K562 (cell line): ENCODE results near the gene ECHDC1. TPM values are rescaled to one million over a fixed set of nuclear protein-coding genes. Genes with fewer than 3 reads are reported as not detected.

Experiments used
- CBFB ChIP-seq: sonication (generic); formaldehyde crosslinking; IDR thresholded peaks from 2 replicates; pipeline ENCODE4 v1.4.0; 2020; ENCODE audit warnings: mild to moderate bottlenecking, missing genetic modification reagents
- ERF ChIP-seq: fragments of 450-650 bp; formaldehyde crosslinking; IDR thresholded peaks from 2 replicates; pipeline ENCODE4 v1.4.0; 2020; ENCODE audit warnings: mild to moderate bottlenecking, mixed read lengths
- GATA2 ChIP-seq: sonication (generic); formaldehyde crosslinking; IDR thresholded peaks from 2 replicates; pipeline ENCODE4 v1.4.0; 2020; ENCODE audit warnings: mild to moderate bottlenecking, missing genetic modification reagents
- HDAC6 ChIP-seq: IDR thresholded peaks from 2 replicates; pipeline ENCODE4 v1.6.1; 2012; ENCODE audit warnings: low read depth, mild to moderate bottlenecking, control low read depth, inconsistent platforms, low read length, moderate library complexity
- KLF13 ChIP-seq: fragments of 450-650 bp; IDR thresholded peaks from 2 replicates; pipeline ENCODE4 v1.6.1; 2016; ENCODE audit warnings: missing genetic modification characterization, low read depth, mild to moderate bottlenecking, missing compliant biosample characterization, moderate library complexity, borderline replicate concordance
- MEIS2 ChIP-seq: fragments of 450-650 bp; IDR thresholded peaks from 2 replicates; pipeline ENCODE4 v1.6.1; 2014; ENCODE audit warnings: mild to moderate bottlenecking; ENCODE audit not compliant: partially characterized antibody
- MYBL2 ChIP-seq, 2 experiments: fragments of 450-650 bp in 1 of 2; sonication (generic) in 1 of 2; formaldehyde crosslinking in 1 of 2; IDR thresholded peaks; 2 replicates each; pipeline versions ENCODE4 v1.6.1 to v1.8.1; 2017 to 2022; ENCODE audit warnings: borderline replicate concordance in 1 of 2, inconsistent platforms in 1 of 2, low read depth in 1 of 2, mild to moderate bottlenecking in 1 of 2, missing genetic modification reagents in 1 of 2, moderate library complexity in 1 of 2
- NBN ChIP-seq: fragments of 450-650 bp; IDR thresholded peaks from 2 replicates; pipeline ENCODE4 v1.6.1; 2016; ENCODE audit warnings: low read depth, mild to moderate bottlenecking
- NEUROD1 ChIP-seq: fragments of 150-350 bp; IDR thresholded peaks from 2 replicates; pipeline ENCODE4 v1.6.1; 2014; ENCODE audit warnings: borderline replicate concordance, low read length, low read depth; ENCODE audit not compliant: partially characterized antibody
- PHF8 ChIP-seq: fragments of 200-600 bp; sonication (generic); IDR thresholded peaks from 2 replicates; pipeline ENCODE4 v1.6.1; 2012; ENCODE audit warnings: mixed run types, mild to moderate bottlenecking, inconsistent platforms, low read length, moderate library complexity, borderline replicate concordance
- PTBP1 ChIP-seq: fragments of 200-400 bp; formaldehyde crosslinking; IDR thresholded peaks from 2 replicates; pipeline ENCODE4 v1.6.1; 2017; ENCODE audit warnings: low read depth, low read length
- PTRF ChIP-seq: fragments of 450-650 bp; IDR thresholded peaks from 2 replicates; pipeline ENCODE4 v1.6.1; 2016; ENCODE audit warnings: mild to moderate bottlenecking, missing genetic modification characterization, missing compliant biosample characterization
- RBM17 ChIP-seq: fragments of 200-400 bp; formaldehyde crosslinking; IDR thresholded peaks from 2 replicates; pipeline ENCODE4 v1.6.1; 2017; ENCODE audit warnings: low read depth, mild to moderate bottlenecking, low read length, borderline replicate concordance
- SAFB2 ChIP-seq: fragments of 200-400 bp; formaldehyde crosslinking; IDR thresholded peaks from 2 replicates; pipeline ENCODE4 v1.6.1; 2018; ENCODE audit warnings: borderline replicate concordance, low read length, low read depth, moderate library complexity; ENCODE audit not compliant: severe bottlenecking
- SLC30A9 ChIP-seq: fragments of 250-450 bp; sonication (Bioruptor Pico); IDR thresholded peaks from 2 replicates; pipeline ENCODE4 v1.8.0; 2022; ENCODE audit warnings: mild to moderate bottlenecking, moderate library complexity
- SMC3 ChIP-seq: conservative IDR thresholded peaks from 2 replicates; pipeline ENCODE4 v1.6.1; 2011; ENCODE audit warnings: low read depth, low read length, improper control_type of control experiment; ENCODE audit not compliant: insufficient read depth
- TAF7 ChIP-seq: fragments of 450-650 bp; IDR thresholded peaks from 2 replicates; pipeline ENCODE4 v1.6.1; 2016; ENCODE audit warnings: missing genetic modification characterization, missing compliant biosample characterization
- ZFPM2 ChIP-seq: fragments of 250-450 bp; sonication (Bioruptor Pico); IDR thresholded peaks from 2 replicates; pipeline ENCODE4 v1.5.1; 2022; ENCODE audit warnings: mild to moderate bottlenecking
- ZKSCAN8 ChIP-seq: fragments of 200-800 bp; sonication (Bioruptor generic); IDR thresholded peaks from 2 replicates; pipeline ENCODE4 v1.6.1; 2016; ENCODE audit warnings: missing genetic modification characterization, missing compliant biosample characterization
- ZNF57 ChIP-seq: fragments of 450-650 bp; formaldehyde crosslinking; IDR thresholded peaks from 2 replicates; pipeline ENCODE4 v1.4.0; 2020; ENCODE audit warnings: mild to moderate bottlenecking, moderate library complexity
- ZNF707 ChIP-seq: fragments of 250-450 bp; sonication (Bioruptor Pico); conservative IDR thresholded peaks from 2 replicates; pipeline ENCODE4 v1.8.0; 2022; ENCODE audit warnings: inconsistent platforms, mild to moderate bottlenecking, moderate library complexity
- ZNF79 ChIP-seq: fragments of 250-450 bp; sonication (Bioruptor Pico); IDR thresholded peaks from 2 replicates; pipeline ENCODE4 v1.4.0; 2020; ENCODE audit warnings: low read depth, mild to moderate bottlenecking, moderate library complexity
- polyA plus RNA-seq, 8 experiments: library from polyadenylated mRNA; depleted of rRNA in 4 of 8; stranded (reverse) in 5 of 8; unstranded in 3 of 8; fragments of >200 nt; fragmentation: Nextera tagmentation in 2 of 8; fragmentation: Illumina TruSeq in 1 of 8; extraction: Ambion mirVana in 2 of 8; extraction: Trizol in 1 of 8; gene quantifications; 2 replicates each; pipeline versions ENCODE4 v1.2.1 to v1.2.3, GENCODE V29; 2011 to 2014; ENCODE audit warnings: inconsistent platforms in 1 of 8, missing spikeins in 1 of 8
- total RNA-seq, 7 experiments: library from RNA; depleted of rRNA in 6 of 7; stranded (reverse); fragments of >200 nt in 6 of 7; fragmentation: Illumina TruSeq in 2 of 7; extraction: Trizol in 2 of 7; gene quantifications; 2 replicates each; pipeline versions ENCODE4 v1.2.1 to v1.2.3, GENCODE V29; 2011 to 2021; ENCODE audit warnings: low replicate concordance in 1 of 7
- TF ChIP-seq, protein P1 (sequence below): fragments of 250-450 bp; sonication (Bioruptor Pico); IDR thresholded peaks from 2 replicates; pipeline ENCODE4 v1.5.0; 2020; ENCODE audit warnings: mild to moderate bottlenecking
- TF ChIP-seq, protein P2 (sequence below): fragments of 250-450 bp; sonication (Bioruptor Pico); IDR thresholded peaks from 2 replicates; pipeline ENCODE4 v1.4.0; 2020; ENCODE audit warnings: mild to moderate bottlenecking
- TF ChIP-seq, protein P3 (sequence below): IDR thresholded peaks from 3 replicates; pipeline ENCODE4 v1.6.1; 2011; ENCODE audit warnings: borderline replicate concordance, mild to moderate bottlenecking; ENCODE audit not compliant: insufficient read length, insufficient read depth

The ECHDC1 gene
- total and polyA plus RNA-seq, 9 of the 15 experiments (the other 6 are each of a cell fraction or from before 2014, with no cell fraction given), result 58.0 to 105 (median 78.6) TPM

DNA sequence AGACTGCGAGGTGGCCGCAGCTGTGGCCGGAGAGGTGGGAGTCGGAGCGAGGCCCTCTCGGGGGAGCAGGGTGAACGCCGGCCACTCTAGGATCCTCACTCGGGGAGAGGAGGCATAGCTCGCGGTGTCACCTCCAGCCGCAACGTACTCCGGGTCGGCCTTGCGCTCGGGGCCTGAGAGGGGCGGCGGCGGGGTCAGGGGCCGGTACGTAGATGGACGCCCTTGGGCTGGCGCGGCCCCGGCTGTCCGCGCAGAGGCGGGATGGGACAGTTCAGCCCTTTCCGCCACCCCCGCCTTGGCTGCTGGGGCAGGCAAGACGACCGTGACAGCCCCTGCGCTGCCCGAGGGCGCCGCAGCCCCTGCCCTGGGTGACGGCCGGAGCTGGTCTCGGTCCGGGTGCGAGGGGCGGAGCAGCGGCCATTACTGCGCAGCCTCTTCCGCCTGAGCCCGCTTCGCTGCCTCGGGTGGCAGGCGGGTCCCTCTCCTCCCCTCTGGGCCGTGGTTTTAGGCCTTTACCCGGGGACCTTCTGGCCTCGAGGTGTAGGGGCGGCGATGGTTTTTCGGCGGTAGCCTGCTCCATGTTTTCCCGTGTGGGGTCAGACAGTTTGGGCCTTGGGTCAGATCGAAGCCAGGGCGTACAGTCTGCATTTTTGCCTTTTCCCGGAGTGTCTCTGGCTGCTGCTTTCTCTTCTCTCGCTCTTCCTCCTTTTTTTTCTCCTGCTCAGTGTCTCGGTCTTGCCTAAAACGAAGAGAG is 76.3 kb downstream of the ECHDC1 start (continued):
- no peak for TF ChIP-seq ERF (CRISPR knock-in tag)
- TF ChIP-seq ZNF79 (CRISPR knock-in tag), result no peak
- TF ChIP-seq NEUROD1, result no peak
- peak; percentile 99 for TF ChIP-seq PHF8
- no peak for TF ChIP-seq PTRF (tag)
- TF ChIP-seq HDAC6, result no peak
- TF ChIP-seq PTBP1, result no peak
- TF ChIP-seq SAFB2, result no peak
- TF ChIP-seq CBFB (CRISPR knock-in tag), result no peak
- no peak for TF ChIP-seq MEIS2
- TF ChIP-seq ZFPM2, result no peak
- TF ChIP-seq ZNF57, result no peak
- no peak for TF ChIP-seq MYBL2 (IDR thresholded peaks at IDR 0.05; ENCODE audit: low read depth)
- TF ChIP-seq MYBL2 (CRISPR knock-in tag; IDR thresholded peaks at IDR 0.05; ENCODE audit: borderline replicate concordance), result no peak
- no peak for TF ChIP-seq RBM17
- TF ChIP-seq SMC3, result no peak
- no peak for TF ChIP-seq GATA2
- TF ChIP-seq, protein P1, sequence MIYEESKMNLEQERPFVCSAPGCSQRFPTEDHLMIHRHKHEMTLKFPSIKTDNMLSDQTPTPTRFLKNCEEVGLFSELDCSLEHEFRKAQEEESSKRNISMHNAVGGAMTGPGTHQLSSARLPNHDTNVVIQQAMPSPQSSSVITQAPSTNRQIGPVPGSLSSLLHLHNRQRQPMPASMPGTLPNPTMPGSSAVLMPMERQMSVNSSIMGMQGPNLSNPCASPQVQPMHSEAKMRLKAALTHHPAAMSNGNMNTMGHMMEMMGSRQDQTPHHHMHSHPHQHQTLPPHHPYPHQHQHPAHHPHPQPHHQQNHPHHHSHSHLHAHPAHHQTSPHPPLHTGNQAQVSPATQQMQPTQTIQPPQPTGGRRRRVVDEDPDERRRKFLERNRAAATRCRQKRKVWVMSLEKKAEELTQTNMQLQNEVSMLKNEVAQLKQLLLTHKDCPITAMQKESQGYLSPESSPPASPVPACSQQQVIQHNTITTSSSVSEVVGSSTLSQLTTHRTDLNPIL (CRISPR knock-in tag), result no peak
- peak; percentile 21; the same call in 1 of the 2 replicates for TF ChIP-seq TAF7 (tag)
- TF ChIP-seq SLC30A9 (CRISPR knock-in tag), result no peak
- TF ChIP-seq ZKSCAN8 (CRISPR knock-in tag), result no peak
- TF ChIP-seq, protein P2, sequence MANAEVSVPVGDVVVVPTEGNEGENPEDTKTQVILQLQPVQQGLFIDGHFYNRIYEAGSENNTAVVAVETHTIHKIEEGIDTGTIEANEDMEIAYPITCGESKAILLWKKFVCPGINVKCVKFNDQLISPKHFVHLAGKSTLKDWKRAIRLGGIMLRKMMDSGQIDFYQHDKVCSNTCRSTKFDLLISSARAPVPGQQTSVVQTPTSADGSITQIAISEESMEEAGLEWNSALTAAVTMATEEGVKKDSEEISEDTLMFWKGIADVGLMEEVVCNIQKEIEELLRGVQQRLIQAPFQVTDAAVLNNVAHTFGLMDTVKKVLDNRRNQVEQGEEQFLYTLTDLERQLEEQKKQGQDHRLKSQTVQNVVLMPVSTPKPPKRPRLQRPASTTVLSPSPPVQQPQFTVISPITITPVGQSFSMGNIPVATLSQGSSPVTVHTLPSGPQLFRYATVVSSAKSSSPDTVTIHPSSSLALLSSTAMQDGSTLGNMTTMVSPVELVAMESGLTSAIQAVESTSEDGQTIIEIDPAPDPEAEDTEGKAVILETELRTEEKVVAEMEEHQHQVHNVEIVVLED (CRISPR knock-in tag), result no peak
- TF ChIP-seq, protein P3, sequence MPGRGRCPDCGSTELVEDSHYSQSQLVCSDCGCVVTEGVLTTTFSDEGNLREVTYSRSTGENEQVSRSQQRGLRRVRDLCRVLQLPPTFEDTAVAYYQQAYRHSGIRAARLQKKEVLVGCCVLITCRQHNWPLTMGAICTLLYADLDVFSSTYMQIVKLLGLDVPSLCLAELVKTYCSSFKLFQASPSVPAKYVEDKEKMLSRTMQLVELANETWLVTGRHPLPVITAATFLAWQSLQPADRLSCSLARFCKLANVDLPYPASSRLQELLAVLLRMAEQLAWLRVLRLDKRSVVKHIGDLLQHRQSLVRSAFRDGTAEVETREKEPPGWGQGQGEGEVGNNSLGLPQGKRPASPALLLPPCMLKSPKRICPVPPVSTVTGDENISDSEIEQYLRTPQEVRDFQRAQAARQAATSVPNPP, result no peak
- no peak for TF ChIP-seq ZNF707 (CRISPR knock-in tag)
- TF ChIP-seq NBN, result no peak
- TF ChIP-seq KLF13, result no peak
